Psoas muscle (tissue), 8 donors: Measurements from ENCODE around the gene KCNE4. TPM values are rescaled to one million over a fixed set of nuclear protein-coding genes. Genes with fewer than 3 reads are reported as not detected.

ENCODE experiments used
- ATAC-seq, 4 donors: fragments of 200-7000 bp; cut with Tn5 transposase; one replicate each; pipeline ENCODE4 v1.9.1; 2020; ENCODE audit warnings: moderate library complexity in 3 of 4, mild to moderate bottlenecking in 2 of 4
- DNase-seq, 2 donors: peaks; one replicate each; pipeline ENCODE4 v3.0.0-alpha.2; 2020
- H3K27ac ChIP-seq: fragments of 200-600 bp; one replicate; pipeline ENCODE4 v1.8.0; 2022
- H3K27me3 ChIP-seq, 3 donors: fragments of 200-600 bp in 1 of 3; one replicate each; pipeline versions ENCODE4 v1.6.1 to v1.8.0; 2013 to 2022; ENCODE audit warnings: low read length in 2 of 3, mild to moderate bottlenecking in 2 of 3, moderate library complexity in 1 of 3; ENCODE audit not compliant: insufficient read depth in 3 of 3
- H3K36me3 ChIP-seq, 2 donors: fragments of 200-600 bp in 1 of 2; one replicate each; pipeline versions ENCODE4 v1.6.1 to v1.8.0; 2013 to 2022; ENCODE audit warnings: low read depth in 1 of 2, mild to moderate bottlenecking in 1 of 2, moderate library complexity in 1 of 2; ENCODE audit not compliant: insufficient read depth in 1 of 2
- H3K4me1 ChIP-seq: fragments of 200-600 bp; one replicate; pipeline ENCODE4 v1.8.0; 2022
- H3K4me3 ChIP-seq: fragments of 200-600 bp; one replicate; pipeline ENCODE4 v1.8.0; 2022; ENCODE audit warnings: mild to moderate bottlenecking
- H3K9me3 ChIP-seq: fragments of 200-600 bp; one replicate; pipeline ENCODE4 v1.8.0; 2022
- CTCF ChIP-seq: fragments of 200-600 bp; IDR thresholded peaks from one replicate; pipeline ENCODE4 v1.8.0; 2022; ENCODE audit warnings: antibody characterized with exemption
- WGBS, 3 donors: extraction: QIAGEN DNeasy Blood & Tissue Kit; methylation state at CpG; one replicate each; pipeline versions ENCODE4 v1.1.6 to v1.1.7; 2013; 5-methylcytosine and 5-hydroxymethylcytosine counted together
- intact Hi-C, 2 donors: fragments of 100-400 bp; cut with DNase I; formaldehyde crosslinking; loops; one replicate each; pipeline versions ENCODE4 v1.11.0 to v1.14.2; 2022
- polyA plus RNA-seq, 3 donors: library from polyadenylated mRNA; stranded (reverse); fragments of 200-250 nt; gene quantifications; one replicate each; pipeline ENCODE4 v1.2.3, GENCODE V29; 2013
- total RNA-seq, 4 donors: library from RNA; stranded (reverse); fragmentation: NEBNext Ultra II Directional in 2 of 4; extraction: Animal tissue kit (Norgen Biotek cat#: 25700) in 2 of 4; gene quantifications; one replicate each; pipeline versions ENCODE4 v1.2.1 to v1.2.4, GENCODE V29; 2021 to 2023
- donor health status: healthy with polysubstance abuse.
- donor health status: DM: no; HTN: no; CAD: no; lungs with moderate emphysema.
- donor health status: Bipolar disorder and iron deficiency.
- donor health status: healthy.
- donor health status: DM: yes; HTN: yes; CAD: no.
- donor health status: DM: no; HTN: no; CAD: no.
- donor health status: DM: no; HTN: no; CAD: no.
- donor health status: DM: yes; HTN: yes; CAD: no.

Gene KCNE4
- total and polyA plus RNA-seq, 7 donors, result 0.34 to 1.7 (median 0.84) TPM

- Histone ChIP-seq H3K4me1 (no peaks in the 10 kb centered on the region), H3K4me3 (no peak overlapping the region), H3K9me3 (no peaks in the 10 kb centered on the region), H3K36me3 (no peaks in the 10 kb centered on the region), H3K27me3 (no peaks in the 10 kb centered on the region), H3K27ac (no peak overlapping the region)
- 81 to 91% (median 81%) methylated on average over 1 of the region's 1 CpG for WGBS, 3 donors
- no peak for TF ChIP-seq CTCF
- intact Hi-C loops, result no loop called here
- DNase-seq (no peak), ATAC-seq (no peak)
Observed at GRCh38 chr2:223042704-223043118, 9.3 kb upstream of the KCNE4 start.

- Histone ChIP-seq H3K4me3 (no peak overlapping the region), H3K9me3 (no peaks in the 10 kb centered on the region), H3K36me3 (no peaks in the 10 kb centered on the region), H3K27ac (no peak overlapping the region), H3K27me3 (no peaks in the 10 kb centered on the region), H3K4me1 (no peaks in the 10 kb centered on the region)
- TF ChIP-seq CTCF, result no peak
- ATAC-seq, result no peak
- DNase-seq, result no peak
- intact Hi-C loops, result no loop called here
- WGBS, 3 donors, result 55 to 60% (median 56%) methylated on average over 7 of the region's 7 CpGs
Observed at GRCh38 chr2:223043164-223043941, 8.6 kb upstream of the KCNE4 start.

- no peak overlapping the region for H3K27ac ChIP-seq
- DNase-seq (no peak), ATAC-seq (no peak)
- H3K4me3 ChIP-seq, result no peak overlapping the region
- 93 to 96% (median 93%) methylated on average over 12 of the region's 12 CpGs for WGBS, 3 donors
- TF ChIP-seq CTCF, result no peak
- no peaks in the 10 kb centered on the region for H3K27me3 ChIP-seq
- intact Hi-C loops, result no loop called here
- no peaks in the 10 kb centered on the region for H3K9me3 ChIP-seq
- no peaks in the 10 kb centered on the region for H3K4me1 ChIP-seq
- H3K36me3 ChIP-seq, result no peaks in the 10 kb centered on the region
Observed at GRCh38 chr2:223044092-223044836, 7.7 kb upstream of the KCNE4 start.

- Histone ChIP-seq H3K27me3 (no peaks in the 10 kb centered on the region), H3K9me3 (no peaks in the 10 kb centered on the region), H3K4me3 (no peak overlapping the region), H3K36me3 (no peaks in the 10 kb centered on the region), H3K4me1 (no peaks in the 10 kb centered on the region), H3K27ac (no peak overlapping the region)
- DNase-seq (no peak), ATAC-seq (no peak)
- no peak for TF ChIP-seq CTCF
- intact Hi-C loops, result no loop called here
- 94 to 95% (median 94%) methylated on average over 5 of the region's 5 CpGs for WGBS, 3 donors
Observed at GRCh38 chr2:223044916-223045700, 6.9 kb upstream of the KCNE4 start.
